ENCODE data around the gene CSTF3.

Gene CSTF3

GRCh38 chr11:33044285-33044756 is 117.0 kb downstream of the CSTF3 start:
- Histone ChIP-seq H3K27ac (ENCODE audit: low read depth, low read length) (no peak overlapping the region), H3K27me3 (ENCODE audit: control insufficient read depth, low read length) (no peaks in the 10 kb centered on the region), H3F3A (ENCODE audit: control insufficient read depth, insufficient read depth) (0 out of 2 replicates have a peak, but pooled peaks cover 5% of the 10 kb centered on the region), H3K4me2 (ENCODE audit: low read length) (no peak overlapping the region), H3K9me2 (replicated peaks; ENCODE audit: control insufficient read depth, low read length) (no peaks in the 10 kb centered on the region), H3K4me3 (ENCODE audit: low read length) (no peak overlapping the region), H4K20me1 (ENCODE audit: control insufficient read depth, insufficient read depth, low read depth, low read length) (no peaks in the 10 kb centered on the region), H3K4me1 (ENCODE audit: control insufficient read depth, low read length) (peaks cover 15% of the 10 kb centered on the region), H3K36me3 (ENCODE audit: control insufficient read depth, low read length) (peaks cover 18% of the 10 kb centered on the region), H3K79me2 (ENCODE audit: control insufficient read depth, low read length) (peaks cover 6% of the 10 kb centered on the region; the same call in 1 of the 2 replicates), H3K9me3 (ENCODE audit: control insufficient read depth, insufficient read depth, low read length) (no peaks in the 10 kb centered on the region)
- TF ChIP-seq EZH2phosphoT487 (IDR thresholded peaks at IDR 0.05; ENCODE audit: borderline replicate concordance, low read length) (no peak), CTCF (IDR thresholded peaks at IDR 0.05; ENCODE audit: low read depth, low read length, poor library complexity, severe bottlenecking) (no peak)

DNA sequence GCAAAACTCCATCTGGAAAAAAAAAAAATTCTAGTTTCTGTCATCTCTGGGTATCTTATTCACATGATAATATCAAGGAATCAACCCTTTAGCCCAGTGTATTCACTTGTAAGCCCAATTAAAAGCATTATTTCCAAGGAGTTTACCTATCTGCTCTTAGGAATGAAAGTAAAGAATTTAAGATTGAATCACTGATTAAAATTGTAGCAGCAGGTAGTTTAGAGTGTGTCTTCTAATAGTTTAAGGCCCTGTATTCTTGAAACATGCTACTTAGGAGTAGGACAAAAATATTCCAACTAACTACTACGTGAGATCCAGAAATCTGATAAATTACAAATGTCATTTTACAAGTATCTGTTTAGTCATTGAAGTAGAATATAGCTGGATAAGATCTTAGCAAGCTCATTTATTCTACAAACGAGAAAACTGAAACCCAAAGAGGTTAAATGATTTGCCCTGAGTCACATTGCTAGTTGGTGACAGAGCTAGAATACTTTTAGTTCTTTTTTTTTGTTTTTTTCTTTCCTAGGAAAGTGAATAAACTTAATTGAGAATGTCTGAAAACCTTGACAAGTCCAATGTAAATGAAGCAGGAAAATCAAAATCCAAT is 118.0 kb downstream of the CSTF3 start:
- peaks cover 6% of the 10 kb centered on the region; the same call in 1 of the 2 replicates for H3K79me2 ChIP-seq (ENCODE audit: control insufficient read depth, low read length)
- no peaks in the 10 kb centered on the region for H3K9me3 ChIP-seq (ENCODE audit: control insufficient read depth, insufficient read depth, low read length)
- H3K4me3 ChIP-seq (ENCODE audit: low read length), result no peak overlapping the region
- peaks cover 18% of the 10 kb centered on the region for H3K36me3 ChIP-seq (ENCODE audit: control insufficient read depth, low read length)
- H3K27ac ChIP-seq (ENCODE audit: low read depth, low read length), result no peak overlapping the region
- H3K27me3 ChIP-seq (ENCODE audit: control insufficient read depth, low read length), result no peaks in the 10 kb centered on the region
- no peak overlapping the region for H3K4me2 ChIP-seq (ENCODE audit: low read length)
- 0 out of 2 replicates have a peak, but pooled peaks cover 5% of the 10 kb centered on the region for H3F3A ChIP-seq (ENCODE audit: control insufficient read depth, insufficient read depth)
- H3K4me1 ChIP-seq (ENCODE audit: control insufficient read depth, low read length), result peaks cover 17% of the 10 kb centered on the region
- H3K9me2 ChIP-seq (replicated peaks; ENCODE audit: control insufficient read depth, low read length), result no peaks in the 10 kb centered on the region
- no peaks in the 10 kb centered on the region for H4K20me1 ChIP-seq (ENCODE audit: control insufficient read depth, insufficient read depth, low read depth, low read length)
- no peak for TF ChIP-seq EZH2phosphoT487 (IDR thresholded peaks at IDR 0.05; ENCODE audit: borderline replicate concordance, low read length)
- no peak for TF ChIP-seq CTCF (IDR thresholded peaks at IDR 0.05; ENCODE audit: low read depth, low read length, poor library complexity, severe bottlenecking)

GRCh38 chr11:33040862-33041453 is 120.3 kb downstream of the CSTF3 start:
- H3K4me3 ChIP-seq (ENCODE audit: low read length), result peak overlapping the region; percentile 84
- H3K27ac ChIP-seq (ENCODE audit: low read depth, low read length), result no peak overlapping the region
- peaks cover 6% of the 10 kb centered on the region; the same call in 1 of the 2 replicates for H3K79me2 ChIP-seq (ENCODE audit: control insufficient read depth, low read length)
- peaks cover 17% of the 10 kb centered on the region for H3K4me1 ChIP-seq (ENCODE audit: control insufficient read depth, low read length)
- H4K20me1 ChIP-seq (ENCODE audit: control insufficient read depth, insufficient read depth, low read depth, low read length), result no peaks in the 10 kb centered on the region
- H3K9me2 ChIP-seq (replicated peaks; ENCODE audit: control insufficient read depth, low read length), result no peaks in the 10 kb centered on the region
- no peaks in the 10 kb centered on the region for H3K9me3 ChIP-seq (ENCODE audit: control insufficient read depth, insufficient read depth, low read length)
- 0 out of 2 replicates have a peak, but pooled peaks cover 5% of the 10 kb centered on the region for H3F3A ChIP-seq (ENCODE audit: control insufficient read depth, insufficient read depth)
- H3K27me3 ChIP-seq (ENCODE audit: control insufficient read depth, low read length), result no peaks in the 10 kb centered on the region
- H3K4me2 ChIP-seq (ENCODE audit: low read length), result peak overlapping the region; percentile 90
- peaks cover 9% of the 10 kb centered on the region; the same call in 1 of the 2 replicates for H3K36me3 ChIP-seq (ENCODE audit: control insufficient read depth, low read length)
- no peak for TF ChIP-seq CTCF (IDR thresholded peaks at IDR 0.05; ENCODE audit: low read depth, low read length, poor library complexity, severe bottlenecking)
- TF ChIP-seq EZH2phosphoT487 (IDR thresholded peaks at IDR 0.05; ENCODE audit: borderline replicate concordance, low read length), result no peak

Measured in DOHH2 (cell line).